ENCODE measurements around the gene SLC29A1. TPM values are rescaled to one million over a fixed set of nuclear protein-coding genes. Genes with fewer than 3 reads are reported as not detected.

Gene SLC29A1
- total RNA-seq, 2 donors from 2014 or later: 18.5 to 58.9 TPM

GRCh38 chr6:44225579-44226325 lies 2.4 kb downstream of the SLC29A1 start:
- TF ChIP-seq POLR2AphosphoS5 (IDR thresholded peaks at IDR 0.05) (no peak), POLR2A (IDR thresholded peaks at IDR 0.05) (no peak), CTCF (IDR thresholded peaks at IDR 0.05) (no peak)
- WGBS: 86% methylated on average over 8 of the region's 8 CpGs
- no peaks in the 10 kb centered on the region for H3K27me3 ChIP-seq (replicated peaks; ENCODE audit: insufficient read depth)
- DNase-seq (ENCODE audit: low spot score): no peak
- no peak overlapping the region for H3K4me3 ChIP-seq
- peaks cover 12% of the 10 kb centered on the region for H3K4me1 ChIP-seq (replicated peaks)
- no peaks in the 10 kb centered on the region for H3K36me3 ChIP-seq
- peak overlapping the region in 1 of 2 donors; percentile 34 for H3K27ac ChIP-seq
- intact Hi-C loops (cut with DNase I): no loop called here
- no peaks in the 10 kb centered on the region for H3K9me3 ChIP-seq

GRCh38 chr6:44226368-44227147 lies 3.2 kb downstream of the SLC29A1 start:
- Histone ChIP-seq H3K9me3 (no peaks in the 10 kb centered on the region), H3K27me3 (replicated peaks; ENCODE audit: insufficient read depth) (no peaks in the 10 kb centered on the region), H3K27ac (peak overlapping the region; percentile 34 to 44), H3K4me3 (no peak overlapping the region), H3K4me1 (replicated peaks) (peaks cover 10% of the 10 kb centered on the region), H3K36me3 (no peaks in the 10 kb centered on the region)
- WGBS: 46% methylated on average over 15 of the region's 15 CpGs
- intact Hi-C loops (cut with DNase I): no loop called here
- no peak for TF ChIP-seq POLR2AphosphoS5 (IDR thresholded peaks at IDR 0.05)
- TF ChIP-seq POLR2A (IDR thresholded peaks at IDR 0.05): no peak
- no peak for TF ChIP-seq CTCF (IDR thresholded peaks at IDR 0.05)
- DNase-seq (ENCODE audit: low spot score): no peak

- H3K36me3 ChIP-seq: no peaks in the 10 kb centered on the region
- peak overlapping the region; percentile 34 to 44 for H3K27ac ChIP-seq
- no peaks in the 10 kb centered on the region for H3K27me3 ChIP-seq (replicated peaks; ENCODE audit: insufficient read depth)
- peaks cover 3% of the 10 kb centered on the region for H3K4me1 ChIP-seq (replicated peaks)
- no peaks in the 10 kb centered on the region for H3K9me3 ChIP-seq
- intact Hi-C loops (cut with DNase I): no loop called here
- no peak for DNase-seq (ENCODE audit: low spot score)
- TF ChIP-seq POLR2AphosphoS5 (IDR thresholded peaks at IDR 0.05): no peak
- no peak for TF ChIP-seq POLR2A (IDR thresholded peaks at IDR 0.05)
- no peak for TF ChIP-seq CTCF (IDR thresholded peaks at IDR 0.05)
- WGBS: 66% methylated on average over 7 of the region's 7 CpGs
- no peak overlapping the region for H3K4me3 ChIP-seq
Observed at GRCh38 chr6:44227148-44227793, 3.9 kb downstream of the SLC29A1 start.

- H3K4me1 ChIP-seq (replicated peaks): peaks cover 3% of the 10 kb centered on the region
- H3K9me3 ChIP-seq: no peaks in the 10 kb centered on the region
- no peak for TF ChIP-seq POLR2A (IDR thresholded peaks at IDR 0.05)
- TF ChIP-seq POLR2AphosphoS5 (IDR thresholded peaks at IDR 0.05): no peak
- TF ChIP-seq CTCF (IDR thresholded peaks at IDR 0.05): no peak
- intact Hi-C loops (cut with DNase I): no loop called here
- no peak overlapping the region for H3K27ac ChIP-seq
- H3K27me3 ChIP-seq (replicated peaks; ENCODE audit: insufficient read depth): no peaks in the 10 kb centered on the region
- WGBS: 84% methylated on average over 6 of the region's 6 CpGs
- H3K4me3 ChIP-seq: no peak overlapping the region
- DNase-seq (ENCODE audit: low spot score): no peak
- H3K36me3 ChIP-seq: no peaks in the 10 kb centered on the region
Observed at GRCh38 chr6:44228031-44228430, 4.6 kb downstream of the SLC29A1 start.

Measured in prostate gland (tissue), 2 donors.